GM19240 (cell line): Measurements from ENCODE around the gene UQCR11.

Experiments
- DNase-seq: peaks from one replicate; pipeline ENCODE4 v3.0.0; 2011; ENCODE audit warnings: low spot score; ENCODE audit not compliant: insufficient read length

Gene UQCR11

DNA sequence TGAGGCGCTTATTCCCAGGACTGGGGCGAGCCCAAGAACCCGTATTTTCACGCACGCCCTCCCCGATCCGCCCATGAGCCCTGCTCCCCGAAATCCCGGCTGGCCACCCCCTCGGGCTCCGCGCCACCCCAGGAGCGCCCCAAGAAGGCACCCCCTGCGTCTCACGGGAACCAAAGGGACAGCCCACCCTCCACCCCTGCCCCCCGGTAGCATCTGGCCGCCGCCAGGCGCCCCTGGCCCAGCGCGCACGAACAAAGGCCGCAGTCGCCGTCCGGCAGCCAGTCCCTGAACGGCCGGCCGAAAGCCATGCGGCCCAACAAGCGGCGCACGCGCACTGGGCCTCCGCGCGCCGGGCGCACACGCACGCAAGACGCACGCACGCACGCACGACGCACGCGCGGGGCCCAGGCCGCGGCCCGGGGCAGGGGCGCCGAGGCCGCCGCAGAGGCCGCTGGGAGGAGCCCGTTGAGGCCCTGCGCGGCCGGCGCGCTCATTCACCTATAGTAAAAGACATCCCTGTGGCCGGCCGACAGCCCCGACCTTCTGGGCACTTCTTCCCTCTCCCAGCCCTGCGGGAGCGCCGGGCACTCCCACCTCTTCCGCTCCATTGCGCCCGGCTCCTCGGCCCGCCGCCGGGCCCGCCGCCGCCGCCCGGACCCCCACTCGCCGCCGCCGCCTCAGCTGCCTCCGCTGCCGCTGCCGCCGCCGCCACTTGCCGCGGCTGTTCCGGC lies 13.1 kb downstream of the UQCR11 start:
- DNase-seq, result peak; percentile 98

DNA sequence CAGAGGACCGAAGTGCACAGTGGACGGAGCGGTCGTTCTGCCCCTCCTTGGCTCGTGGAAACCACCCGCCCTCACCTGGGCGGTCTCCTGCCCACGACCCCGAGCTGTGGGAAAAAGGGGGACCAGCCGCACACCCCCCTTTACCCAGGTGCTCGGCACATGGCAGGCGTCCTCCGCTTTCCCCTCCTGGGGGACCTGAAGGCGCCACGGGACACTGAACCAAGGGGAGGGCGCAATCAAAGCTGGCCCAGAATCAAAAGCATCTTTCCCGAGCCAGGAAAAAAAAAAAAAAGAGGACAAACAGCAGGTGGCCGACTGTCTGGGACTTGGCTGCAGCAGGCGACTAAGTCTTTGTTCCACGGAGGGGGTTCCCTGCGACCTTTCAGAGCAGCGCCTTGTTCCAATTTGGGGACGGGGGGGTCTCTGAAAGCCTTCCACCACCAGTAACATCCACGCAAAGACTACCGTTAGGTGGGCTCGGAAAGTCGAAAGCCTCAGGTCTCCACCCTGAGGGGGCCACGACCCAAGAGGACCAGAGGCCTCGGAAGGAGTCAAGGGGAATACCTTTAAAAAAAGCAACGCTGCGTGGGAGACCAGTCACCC lies 13.7 kb downstream of the UQCR11 start:
- no peak for DNase-seq

DNA sequence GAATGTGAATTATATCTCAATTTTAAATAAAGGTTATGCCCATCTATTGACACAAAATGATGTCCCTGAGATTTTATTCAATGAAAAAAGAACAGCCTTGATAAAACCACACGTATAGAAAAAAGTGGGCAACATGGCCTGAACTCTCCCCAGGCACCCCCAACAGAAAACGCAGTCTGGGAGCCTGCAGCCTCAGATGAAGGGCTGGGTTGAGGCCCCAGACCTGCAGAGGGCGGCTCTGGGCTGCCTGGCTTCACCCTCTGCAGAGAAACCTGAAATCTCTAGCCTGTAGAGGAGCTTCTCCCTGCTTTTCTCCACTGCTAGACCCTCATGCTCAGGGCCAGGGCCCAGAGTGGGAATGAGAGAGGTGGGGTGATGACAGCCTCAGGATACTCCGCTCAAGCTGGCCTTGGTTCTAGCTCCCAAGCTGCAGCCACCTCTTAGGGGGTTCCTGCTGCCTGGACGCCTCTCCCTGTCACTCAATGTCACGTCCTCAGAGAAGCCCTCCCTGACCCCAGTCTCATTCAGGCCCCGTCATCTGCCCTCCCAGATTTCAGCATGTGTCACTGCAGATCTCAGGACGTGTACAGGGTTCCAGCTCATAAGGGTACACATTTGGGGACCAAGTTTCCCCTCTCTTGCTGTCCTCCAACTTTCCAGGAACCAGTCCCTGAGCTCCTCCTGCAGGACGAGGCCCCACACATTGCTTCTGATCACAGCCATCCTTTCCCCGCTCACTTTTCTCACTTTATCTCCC lies 14.4 kb downstream of the UQCR11 start:
- DNase-seq, result no peak

DNA sequence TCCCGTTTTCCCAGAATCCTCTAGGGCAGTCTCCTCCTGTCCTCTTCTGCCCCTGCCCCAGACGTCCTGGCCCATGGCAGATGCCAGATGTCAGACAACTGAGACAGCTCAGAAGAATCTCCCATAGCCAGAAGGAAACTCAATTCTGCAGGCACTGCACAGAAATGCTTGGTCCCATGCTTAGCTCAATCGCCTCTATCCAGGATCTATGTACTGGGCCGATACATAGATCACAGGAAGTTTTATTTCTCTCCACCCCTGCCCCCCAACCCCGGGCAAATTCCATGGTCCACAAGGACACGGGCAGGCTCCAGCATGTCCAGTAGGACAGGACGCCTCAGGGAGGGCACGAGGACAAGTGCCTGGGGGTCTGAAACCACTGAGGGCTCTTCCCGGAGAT lies 17.4 kb downstream of the UQCR11 start:
- DNase-seq, result no peak

DNA sequence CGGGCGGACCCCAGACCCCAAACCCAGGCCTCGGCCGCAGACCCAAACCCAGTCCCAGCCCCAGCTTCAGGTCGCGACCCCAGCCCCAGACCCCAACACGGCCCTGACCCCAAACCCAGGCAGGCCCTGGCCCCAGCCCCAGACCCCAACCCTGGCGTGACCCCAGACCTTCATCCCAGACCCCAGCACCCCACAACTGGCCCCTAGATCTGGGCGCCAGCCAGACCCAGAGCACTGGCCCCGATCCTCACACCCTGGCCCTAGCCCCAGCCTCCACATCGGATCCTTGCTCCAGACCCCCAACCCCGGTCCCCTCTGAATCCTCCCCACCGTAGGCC lies 20.1 kb downstream of the UQCR11 start:
- DNase-seq, result no peak

DNA sequence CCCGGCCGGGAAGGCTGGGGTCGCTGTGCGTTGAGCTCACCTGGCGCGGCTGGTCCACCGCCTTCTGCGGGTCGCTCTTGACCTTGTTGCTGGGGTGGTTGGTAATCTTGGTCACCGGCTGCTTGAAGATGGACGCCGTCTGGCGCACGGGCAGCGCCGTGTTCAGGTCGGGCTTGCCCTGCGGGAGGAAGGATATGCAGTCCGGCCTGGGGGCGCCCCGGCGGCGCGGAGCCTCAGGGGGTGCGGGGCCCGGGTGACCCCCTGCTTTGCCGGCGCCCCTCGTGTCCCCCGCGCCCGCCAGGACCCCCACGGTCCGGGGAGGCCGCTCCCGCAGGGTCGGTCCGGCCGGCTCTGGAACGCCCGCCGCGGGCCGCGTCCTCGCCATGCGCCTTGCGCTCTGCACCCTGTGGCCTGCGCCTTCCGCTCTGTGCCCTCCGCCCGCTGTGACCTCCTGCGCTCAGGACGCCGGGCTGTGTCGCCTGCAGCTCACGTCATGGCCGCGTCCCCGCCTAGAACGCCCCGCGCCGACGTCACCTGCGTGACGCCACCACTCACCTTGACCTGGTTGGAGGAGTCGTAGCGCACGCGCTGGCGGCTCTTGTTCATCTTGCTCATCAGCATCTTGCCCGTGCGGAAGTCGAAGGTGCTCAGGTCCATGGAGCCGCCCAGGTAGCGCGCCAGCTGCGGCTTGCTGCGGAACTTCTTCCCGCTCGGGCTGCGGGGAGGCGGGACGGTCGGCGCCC lies 20.6 kb downstream of the UQCR11 start:
- no peak for DNase-seq

DNA sequence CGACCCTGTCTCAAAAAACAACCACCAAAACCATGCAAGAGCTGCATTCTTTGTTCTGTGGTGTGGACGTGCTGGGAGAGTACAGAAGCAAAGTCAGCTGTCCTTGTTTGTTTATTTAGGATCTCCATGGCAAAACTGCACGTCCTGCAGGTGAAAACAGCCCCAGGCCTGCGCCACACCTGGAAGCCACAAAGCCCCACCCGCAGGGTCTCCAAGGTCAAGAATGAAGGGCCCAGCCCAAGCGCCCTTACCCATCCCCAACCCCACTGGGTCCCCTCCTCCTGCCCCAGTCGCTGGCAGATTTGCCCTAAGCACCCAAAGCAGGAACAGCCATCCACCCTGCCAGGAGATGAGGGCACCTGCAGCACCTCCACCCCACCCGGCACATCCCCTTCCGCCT lies 23.1 kb downstream of the UQCR11 start:
- no peak for DNase-seq

DNA sequence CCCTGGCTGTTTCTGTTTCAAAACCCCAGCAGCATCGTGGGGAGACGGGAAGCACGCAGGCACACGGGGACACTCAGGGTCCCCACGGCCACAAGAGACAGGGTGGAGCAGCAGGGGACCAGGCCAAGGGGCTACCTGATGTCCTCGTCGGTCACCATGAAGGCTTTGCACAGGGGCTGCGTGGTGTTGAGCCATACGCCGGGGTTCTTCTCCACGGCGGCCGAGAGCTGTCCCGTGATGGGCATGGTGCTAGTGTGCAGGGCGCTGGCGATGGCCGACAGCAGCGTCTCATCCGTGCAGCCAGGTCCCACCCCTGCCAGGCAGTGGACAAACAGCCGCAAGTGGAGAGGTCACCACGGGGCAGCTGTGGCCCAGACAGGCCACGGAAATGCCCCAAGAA lies 24.3 kb downstream of the UQCR11 start:
- DNase-seq, result no peak

DNA sequence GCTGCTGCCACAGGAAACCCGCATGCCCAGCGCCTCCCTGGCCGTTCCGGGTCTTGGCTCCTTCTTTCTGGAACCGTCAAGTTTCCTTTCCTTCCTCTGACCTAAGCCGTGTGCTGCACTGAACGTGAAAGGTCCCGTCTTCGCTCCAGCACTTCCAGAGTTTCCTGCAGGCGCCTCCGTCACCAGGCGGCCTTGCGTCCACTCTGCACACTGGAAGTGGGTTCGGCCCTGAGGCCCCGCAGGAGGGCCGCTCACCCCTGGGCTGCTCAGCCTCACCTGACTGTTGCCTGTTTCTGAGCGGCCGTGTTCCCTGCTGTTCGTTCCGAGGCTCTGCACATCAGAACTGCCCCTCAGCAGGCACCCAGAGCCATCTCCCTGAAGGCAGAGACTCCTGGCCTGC lies 24.9 kb downstream of the UQCR11 start:
- no peak for DNase-seq

DNA sequence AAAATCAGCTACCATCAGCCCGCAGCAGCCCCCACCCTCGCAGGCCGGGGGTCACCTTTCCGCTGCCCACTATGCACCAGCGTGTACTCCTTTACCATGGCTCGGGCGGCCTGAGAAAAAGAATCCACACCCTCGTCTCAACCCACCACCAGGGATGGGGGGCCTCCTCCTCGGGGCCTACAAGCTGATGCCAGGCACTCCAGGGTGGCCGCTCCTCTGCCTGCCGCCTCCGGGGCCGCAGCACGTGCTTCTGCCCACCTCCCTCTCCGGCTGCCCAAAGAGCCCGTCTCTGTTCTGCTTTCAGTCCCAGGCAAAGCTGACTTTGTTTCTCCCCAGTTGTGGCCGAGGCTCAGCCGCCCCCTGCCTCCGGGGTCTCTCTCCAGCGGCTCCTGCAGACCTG lies 26.0 kb downstream of the UQCR11 start:
- DNase-seq, result no peak

DNA sequence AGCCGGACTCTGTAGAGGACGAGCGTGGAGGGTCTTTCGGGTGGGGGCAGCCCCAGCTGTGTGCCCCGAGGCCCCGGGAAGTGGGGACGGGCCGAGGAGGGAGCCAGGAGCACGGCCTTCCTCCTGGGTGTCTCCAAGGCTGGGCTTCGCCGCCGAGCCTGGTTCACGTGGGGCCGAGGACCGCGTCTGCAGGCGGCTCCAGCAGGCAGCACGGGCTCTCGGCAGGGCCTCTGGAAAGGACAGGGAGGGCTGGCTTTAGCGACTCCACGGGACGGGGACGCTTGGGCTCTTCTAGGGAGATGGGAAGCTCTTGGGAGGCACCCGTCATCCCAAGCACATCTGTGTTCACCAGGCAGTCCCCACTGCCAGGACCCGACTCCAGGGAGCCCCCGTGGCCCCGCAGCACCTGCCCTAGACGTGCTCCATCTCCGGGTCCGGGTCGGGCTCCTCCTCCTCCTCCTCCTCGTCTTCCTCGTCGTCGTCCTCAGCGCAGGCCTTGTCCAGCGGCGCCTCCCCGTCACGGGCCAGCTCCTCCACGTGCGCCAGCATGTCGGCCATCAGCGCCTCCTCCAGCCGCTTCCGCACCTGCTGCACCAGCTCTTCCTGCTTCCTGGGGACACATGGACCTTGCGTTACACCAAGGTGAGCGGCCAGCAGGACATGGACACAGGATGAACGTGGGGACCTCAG lies 27.2 kb downstream of the UQCR11 start:
- no peak for DNase-seq

DNA sequence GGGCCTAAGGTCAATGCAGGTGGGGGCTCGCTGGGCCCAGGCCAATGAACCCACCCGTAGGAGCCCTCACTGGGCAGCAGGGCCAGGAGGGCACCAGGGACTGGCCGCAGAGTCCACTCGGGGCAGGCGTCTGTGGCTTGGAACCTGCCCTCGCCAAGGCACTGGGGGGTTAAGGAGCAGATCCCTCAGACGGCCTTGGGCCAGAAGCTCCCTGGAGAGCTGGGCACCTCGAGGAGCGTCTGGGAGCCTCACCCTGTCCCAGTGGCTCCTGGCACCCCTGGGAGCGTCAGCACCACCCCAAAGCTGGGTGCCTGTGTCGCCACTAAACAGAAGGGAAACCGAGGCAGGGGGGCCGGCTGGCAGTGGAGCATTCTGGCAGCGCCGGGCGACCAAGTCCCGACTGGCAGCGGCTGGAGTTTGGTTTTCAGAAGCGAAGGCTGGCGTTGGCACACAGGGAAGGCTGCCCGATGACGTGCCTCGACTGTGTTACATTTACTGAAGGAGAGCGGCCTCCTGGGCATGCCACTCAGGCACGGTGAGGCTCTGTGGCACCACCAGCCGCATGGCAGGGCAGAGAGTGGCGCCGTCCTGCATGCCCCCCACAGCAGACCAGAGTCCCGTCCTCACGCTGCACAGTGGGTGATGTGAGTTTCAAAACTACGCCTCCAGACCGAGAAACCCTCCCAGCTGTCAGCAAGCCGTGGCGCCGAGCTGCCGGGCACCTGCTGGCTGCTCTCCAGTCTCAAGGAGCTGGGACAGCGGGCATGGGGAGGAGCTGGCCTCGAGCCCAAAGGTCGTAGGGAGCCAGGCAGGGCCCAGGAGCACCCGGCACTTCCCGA lies 28.0 kb downstream of the UQCR11 start:
- DNase-seq, result no peak

DNA sequence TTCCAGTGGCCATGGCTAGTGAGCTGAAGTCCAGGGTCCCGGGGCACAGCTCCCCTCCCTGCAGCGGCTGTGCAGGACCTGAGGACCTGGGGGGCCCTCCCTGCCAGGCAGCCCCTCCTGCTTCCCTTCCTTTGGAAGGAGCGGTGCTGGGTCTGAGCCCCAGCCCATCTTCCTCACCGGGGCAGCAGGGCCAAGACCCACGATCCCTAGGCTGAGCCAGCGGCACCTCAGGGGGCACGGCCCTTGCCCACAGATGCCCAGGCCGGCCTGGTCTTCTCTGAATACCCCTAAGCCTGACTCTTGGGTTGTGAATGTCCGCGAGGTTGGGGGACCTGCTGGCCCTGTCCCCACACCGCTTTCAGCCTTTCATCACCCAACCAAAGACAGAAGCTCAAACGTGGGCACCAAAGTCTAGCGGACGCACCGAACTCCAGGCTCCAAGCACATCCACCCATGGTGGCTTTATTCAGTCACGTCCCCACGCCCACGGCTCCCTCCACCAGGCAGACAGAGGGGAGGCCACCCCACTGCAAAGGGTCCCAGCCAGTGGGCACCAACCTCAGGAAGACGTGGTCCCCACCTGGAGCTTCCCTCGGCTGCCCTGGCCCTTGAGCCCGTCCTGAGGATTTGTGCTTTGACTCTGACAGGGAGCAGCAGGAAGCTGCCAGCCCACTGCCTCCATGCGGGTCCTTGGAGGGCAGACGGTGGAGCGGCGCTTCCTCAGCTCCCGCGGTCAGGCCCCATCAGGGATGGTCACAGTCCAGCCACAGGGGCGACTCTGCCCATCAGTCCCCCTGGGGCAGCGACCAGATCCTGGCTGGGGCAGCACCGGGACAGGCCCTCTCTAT lies 28.8 kb downstream of the UQCR11 start:
- DNase-seq, result no peak

DNA sequence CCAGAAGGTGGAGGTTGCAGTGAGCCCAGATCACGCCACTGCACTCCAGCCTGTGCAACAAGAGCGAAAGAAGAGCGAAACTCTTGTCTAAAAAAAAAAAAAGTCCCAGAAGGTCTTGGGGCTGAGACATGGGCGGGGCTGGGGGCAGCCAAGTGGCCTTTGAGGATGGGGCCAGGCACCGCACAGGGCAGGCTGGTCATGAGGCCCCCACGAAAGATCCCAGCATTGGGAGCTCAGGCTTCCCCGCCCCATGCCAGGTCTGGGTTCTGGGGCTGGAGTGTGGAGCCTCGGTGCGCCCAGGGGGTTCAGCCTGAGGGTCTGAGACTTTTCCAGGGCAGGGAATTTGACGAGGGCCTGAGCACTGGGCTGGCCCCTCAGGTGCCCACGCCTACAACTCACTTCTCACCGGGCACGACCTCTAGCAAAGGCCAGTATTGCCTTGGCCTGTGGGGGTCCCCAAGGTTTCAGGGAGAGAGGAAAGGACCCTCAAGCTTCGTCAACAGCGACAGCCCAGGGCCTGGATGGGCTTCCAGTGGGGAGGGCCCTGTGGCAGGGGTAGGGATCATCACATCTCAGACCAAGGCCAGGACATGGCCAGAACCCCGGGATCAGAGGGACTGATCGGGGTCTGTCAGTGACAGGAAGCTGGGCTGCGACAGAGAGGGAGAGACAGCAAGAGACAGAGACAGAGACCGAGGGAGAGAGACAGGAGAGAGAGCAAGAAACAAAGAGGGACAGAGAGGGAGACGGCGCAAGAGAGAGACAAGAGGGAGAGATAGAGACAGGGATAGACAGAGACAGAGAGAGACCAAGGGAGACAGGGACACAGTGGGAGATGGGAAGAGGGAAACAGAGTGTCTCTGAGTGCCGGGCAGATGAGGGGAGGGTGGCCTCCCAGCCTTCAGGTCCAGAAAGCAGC lies 29.7 kb downstream of the UQCR11 start:
- DNase-seq, result no peak

DNA sequence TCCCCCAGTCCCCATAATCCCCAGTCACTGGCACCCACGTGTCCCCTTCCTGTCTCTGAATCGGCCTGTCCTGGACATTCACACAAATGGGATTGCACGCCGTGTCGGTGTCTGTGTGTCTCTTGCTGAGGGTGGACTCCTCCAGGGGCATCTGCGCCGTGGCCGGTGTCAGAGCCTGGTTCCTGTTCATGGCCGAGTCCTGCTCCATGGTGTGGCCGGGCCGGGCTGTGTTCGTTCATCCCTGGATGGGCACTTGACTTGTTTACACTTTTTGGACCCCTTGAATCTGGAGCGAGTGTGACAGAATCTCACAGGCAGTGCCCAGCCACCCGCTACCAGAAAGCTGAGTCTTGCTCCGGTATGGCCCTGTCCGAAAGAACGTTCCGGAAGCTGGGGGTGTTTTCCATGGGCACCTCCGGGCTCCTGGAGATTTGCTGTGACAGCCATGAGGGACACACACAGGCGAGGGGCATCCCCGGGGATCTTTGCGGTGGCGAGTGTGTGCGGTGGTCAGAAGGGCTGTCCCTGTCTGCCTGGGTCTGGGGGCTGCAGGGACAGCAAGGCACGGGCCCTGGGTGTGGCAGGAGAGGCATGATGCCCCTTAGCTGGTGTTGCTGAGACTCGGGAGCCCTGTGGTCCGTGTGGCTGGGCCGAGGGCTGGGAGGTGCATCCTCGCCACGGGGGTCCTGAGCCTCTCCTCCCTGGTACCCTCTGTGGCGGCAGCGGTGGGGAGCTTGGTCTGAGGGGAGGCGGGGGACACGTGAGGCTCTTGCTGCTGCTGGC lies 30.7 kb downstream of the UQCR11 start:
- DNase-seq, result no peak

DNA sequence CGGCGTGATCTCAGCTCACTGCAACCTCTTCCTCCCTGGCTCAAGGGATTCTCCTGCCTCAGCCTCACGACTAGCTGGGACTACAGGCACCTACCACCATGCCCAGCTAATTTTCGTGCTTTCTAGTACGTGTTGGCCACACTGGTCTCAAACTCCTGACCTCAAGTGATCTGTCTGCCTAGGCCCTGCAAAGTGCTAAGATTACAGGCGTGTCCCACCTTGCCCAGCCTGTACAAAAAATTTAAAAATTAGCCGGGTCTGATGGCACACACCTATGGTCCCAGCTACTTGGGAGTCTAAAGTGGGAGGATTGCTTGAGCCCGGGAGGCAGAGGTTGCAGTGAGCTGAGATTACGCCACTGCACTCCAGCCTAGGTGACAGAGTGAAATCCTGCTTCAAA lies 32.5 kb downstream of the UQCR11 start:
- DNase-seq, result no peak

DNA sequence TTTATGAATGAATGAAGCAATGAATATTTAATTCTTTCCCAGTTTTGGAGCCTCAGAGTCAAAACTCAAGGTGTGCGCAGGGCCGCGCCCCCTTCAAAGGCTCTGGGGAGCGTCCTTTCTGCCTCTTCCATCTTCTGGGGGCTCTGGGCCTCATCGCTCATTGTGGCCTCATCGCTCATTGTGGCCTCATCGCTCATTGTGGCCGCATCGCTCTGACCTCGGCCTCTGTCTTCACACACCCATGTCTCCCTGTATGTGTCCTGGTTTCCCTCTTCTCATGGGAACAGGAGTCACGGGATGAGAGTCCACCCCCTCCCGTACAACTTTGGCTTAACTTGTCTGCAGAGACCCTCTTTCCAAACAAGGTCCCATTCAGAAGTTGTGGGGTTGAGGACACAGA lies 33.9 kb downstream of the UQCR11 start:
- DNase-seq, result no peak

DNA sequence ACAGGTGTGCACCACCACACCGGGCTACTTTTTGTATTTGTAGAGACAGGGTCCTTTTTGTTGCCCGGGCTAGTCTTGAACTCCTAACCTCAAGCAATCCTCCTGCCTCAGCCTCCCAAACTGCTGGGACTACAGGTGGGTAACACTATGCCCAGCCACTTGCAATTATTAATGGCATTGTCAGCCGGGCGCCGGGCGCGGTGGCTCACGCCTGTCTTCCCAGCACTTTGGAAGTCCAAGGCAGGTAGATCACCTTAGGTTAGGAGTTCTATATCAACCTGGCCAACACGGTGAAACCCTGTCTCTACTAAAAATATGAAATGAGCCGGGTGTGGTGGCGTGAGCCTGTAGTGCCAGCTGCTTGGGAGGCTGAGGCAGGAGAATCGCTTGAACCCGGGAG lies 34.4 kb downstream of the UQCR11 start:
- no peak for DNase-seq
